HT-29 (cell line): Measurements from ENCODE around the gene MAPK10. TPM values are rescaled to one million over a fixed set of nuclear protein-coding genes. Genes with fewer than 3 reads are reported as not detected.
"Not testable (repeated sequence)": the region's sequence is repeated elsewhere in the genome, so short reads cannot be mapped to it uniquely, and the experiment has no call there.

Experiments
- DNase-seq: peaks from one replicate; pipeline ENCODE4 v3.0.0-alpha.2; 2015; ENCODE audit warnings: low spot score
- total RNA-seq: library from RNA; depleted of rRNA; stranded (reverse); fragments of >200 nt; shearing (Covaris generic); gene quantifications from 2 replicates; pipeline ENCODE4 v1.2.3, GENCODE V29; 2014

The MAPK10 gene
- total RNA-seq, 1 experiment from 2014 or later, result 0.51 TPM

- no peak for DNase-seq
These were observed 323.1 kb downstream of the MAPK10 start for GRCh38 chr4:86036736-86037135.

- DNase-seq, result no peak
These were observed 324.2 kb downstream of the MAPK10 start for GRCh38 chr4:86035688-86036087.

- DNase-seq, result no peak
These were observed 325.2 kb downstream of the MAPK10 start for GRCh38 chr4:86034616-86035015.

GRCh38 chr4:86033171-86033570, 326.7 kb downstream of the MAPK10 start:
- DNase-seq, result no peak

- DNase-seq, result no peak
These were observed 327.3 kb downstream of the MAPK10 start for GRCh38 chr4:86032476-86033022.

- DNase-seq, result no peak
These were observed 327.9 kb downstream of the MAPK10 start for GRCh38 chr4:86031927-86032326.

- DNase-seq, result no peak
These were observed 333.1 kb downstream of the MAPK10 start for GRCh38 chr4:86026720-86027119.

- DNase-seq, result not testable (repeated sequence)
These were observed 338.2 kb downstream of the MAPK10 start for GRCh38 chr4:86021671-86022070.

GRCh38 chr4:86019906-86020305, 339.9 kb downstream of the MAPK10 start:
- no peak for DNase-seq

- DNase-seq, result no peak
These were observed 340.5 kb downstream of the MAPK10 start for GRCh38 chr4:86019362-86019761.

- no peak for DNase-seq
These were observed 344.2 kb downstream of the MAPK10 start for GRCh38 chr4:86015412-86016350.

GRCh38 chr4:86014599-86014998, 345.3 kb downstream of the MAPK10 start:
- DNase-seq, result no peak

GRCh38 chr4:86013621-86014020, 346.2 kb downstream of the MAPK10 start:
- DNase-seq, result no peak

GRCh38 chr4:86011117-86011516, 348.7 kb downstream of the MAPK10 start:
- no peak for DNase-seq

- DNase-seq, result no peak
These were observed 352.8 kb downstream of the MAPK10 start for GRCh38 chr4:86007042-86007441.

GRCh38 chr4:86006057-86006456, 353.8 kb downstream of the MAPK10 start:
- DNase-seq, result no peak

- DNase-seq, result no peak
These were observed 355.8 kb downstream of the MAPK10 start for GRCh38 chr4:86004030-86004429.

- DNase-seq, result no peak
These were observed 358.3 kb downstream of the MAPK10 start for GRCh38 chr4:86001591-86001990.

GRCh38 chr4:85995361-85995760, 364.5 kb downstream of the MAPK10 start:
- no peak for DNase-seq

- no peak for DNase-seq
These were observed 365.3 kb downstream of the MAPK10 start for GRCh38 chr4:85994576-85994975.

- no peak for DNase-seq
These were observed 366.2 kb downstream of the MAPK10 start for GRCh38 chr4:85993641-85994040.

GRCh38 chr4:85986266-85986665, 373.6 kb downstream of the MAPK10 start:
- DNase-seq, result no peak

GRCh38 chr4:85979276-85979675, 380.6 kb downstream of the MAPK10 start:
- no peak for DNase-seq
